NCI-H510A (cell line): Measurements from ENCODE around the gene CYP4B1.
A peak's percentile ranks its signal among the peaks of the same experiment; 100 is the strongest.
"Not testable (repeated sequence)": the region's sequence is repeated elsewhere in the genome, so short reads cannot be mapped to it uniquely, and the experiment has no call there.

ENCODE experiments used
- DNase-seq: peaks from one replicate; lab custom pipeline; 2025; lab: John Stamatoyannopoulos, UW

CYP4B1 gene

DNA sequence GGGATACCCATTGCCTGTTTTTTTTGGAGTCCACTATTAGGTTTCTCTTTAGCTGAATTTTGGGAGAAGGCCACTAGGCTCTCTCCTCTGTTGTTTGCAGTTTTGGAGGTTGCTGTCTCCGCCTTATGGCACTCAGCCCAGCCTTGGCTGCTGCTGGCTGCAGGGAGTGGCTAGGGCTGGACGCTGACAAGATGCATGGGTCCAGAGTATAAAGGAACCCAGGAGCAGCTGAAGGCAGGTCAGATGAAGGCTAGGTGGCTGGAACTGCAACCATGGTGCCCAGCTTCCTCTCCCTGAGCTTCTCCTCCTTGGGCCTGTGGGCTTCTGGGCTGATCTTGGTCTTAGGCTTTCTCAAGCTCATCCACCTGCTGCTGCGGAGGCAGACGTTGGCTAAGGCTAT lies at the start of gene CYP4B1:
TSS of gene CYP4B1 (plus strand) at position 237 of the 400 bp plus-strand sequence. CDS start at position 273, 36 bp downstream.
- no peak for DNase-seq

DNA sequence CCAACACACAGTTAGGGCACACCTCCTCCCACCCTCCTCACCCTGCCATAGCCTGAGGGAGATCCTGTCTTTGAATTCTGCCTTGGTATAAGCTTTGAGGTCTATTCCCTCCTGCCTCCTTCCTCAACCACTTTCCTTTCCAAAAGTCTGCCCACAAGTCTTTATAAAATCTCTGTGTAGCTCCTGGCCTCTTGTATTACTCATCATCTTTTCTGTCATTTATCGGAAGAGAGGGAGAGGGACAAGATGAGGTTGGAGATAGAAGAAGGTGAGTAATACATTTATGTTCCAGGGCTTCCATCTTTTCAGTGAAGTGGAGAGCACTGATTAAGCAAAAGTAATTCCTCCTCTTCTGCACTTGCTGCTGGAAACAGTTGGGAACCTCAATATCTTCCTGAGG lies 49.4 kb upstream of the CYP4B1 start:
- DNase-seq = no peak

DNA sequence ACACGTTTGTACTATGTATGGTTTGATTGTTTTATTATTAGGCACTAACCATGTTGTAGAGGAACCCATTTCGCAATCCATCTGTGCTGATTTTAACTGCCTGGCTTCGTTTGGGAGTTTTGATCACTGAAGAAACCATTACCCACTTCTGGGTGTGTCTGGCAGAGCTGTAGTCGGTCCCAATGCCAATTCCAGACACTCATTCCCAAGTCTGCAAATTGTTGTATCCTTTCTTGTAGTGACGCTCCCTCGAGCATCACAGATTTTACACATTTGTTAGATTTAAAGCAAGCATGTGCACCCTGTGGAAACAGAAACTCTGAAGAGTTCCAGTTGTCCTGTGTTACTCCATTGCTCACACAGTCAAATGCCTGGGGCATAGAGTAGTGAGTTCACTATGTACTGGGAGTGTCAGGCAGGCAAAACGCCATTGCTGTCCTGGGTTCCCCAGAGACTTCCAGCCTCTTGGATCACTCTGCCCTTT lies 48.9 kb upstream of the CYP4B1 start:
- DNase-seq = no peak

DNA sequence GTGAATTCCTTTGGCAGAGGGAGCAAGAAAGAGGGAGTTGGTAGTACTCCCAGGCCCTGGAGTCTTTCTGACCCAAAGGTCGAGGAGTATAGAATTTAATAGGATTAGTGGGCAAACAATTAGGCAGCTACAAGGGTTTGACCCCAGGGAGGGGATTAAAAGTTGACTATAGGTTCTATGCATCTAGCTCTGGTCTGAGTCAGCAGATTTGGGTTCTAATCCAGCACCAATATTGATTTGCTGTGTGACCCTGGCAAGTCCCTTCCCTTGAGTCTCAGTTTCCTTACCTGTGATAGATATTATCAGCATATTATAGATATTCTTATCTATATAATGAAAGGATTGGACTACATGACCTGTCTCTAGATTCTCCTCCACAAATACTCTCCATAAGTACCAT lies 44.9 kb upstream of the CYP4B1 start:
- no peak for DNase-seq

DNA sequence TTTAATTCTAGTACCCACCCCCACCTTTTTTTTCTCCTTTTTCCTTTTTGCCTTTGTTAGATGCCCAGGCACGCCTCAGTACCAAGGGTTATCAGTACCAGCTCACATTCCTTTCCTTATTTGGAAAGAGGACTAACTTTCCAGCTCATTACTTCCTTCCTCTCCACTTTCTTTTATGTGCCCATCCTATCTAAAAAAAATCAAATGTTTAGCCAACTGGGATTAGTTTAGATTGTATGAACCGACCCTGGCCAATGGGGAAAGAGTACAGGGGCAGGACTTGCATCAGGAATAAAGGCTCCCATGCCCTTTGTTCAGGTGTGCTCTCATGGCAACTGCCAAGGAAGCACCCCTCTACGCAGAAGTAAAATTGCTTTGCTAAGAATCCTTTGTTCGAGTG lies 44.1 kb upstream of the CYP4B1 start:
- not testable (repeated sequence) for DNase-seq

DNA sequence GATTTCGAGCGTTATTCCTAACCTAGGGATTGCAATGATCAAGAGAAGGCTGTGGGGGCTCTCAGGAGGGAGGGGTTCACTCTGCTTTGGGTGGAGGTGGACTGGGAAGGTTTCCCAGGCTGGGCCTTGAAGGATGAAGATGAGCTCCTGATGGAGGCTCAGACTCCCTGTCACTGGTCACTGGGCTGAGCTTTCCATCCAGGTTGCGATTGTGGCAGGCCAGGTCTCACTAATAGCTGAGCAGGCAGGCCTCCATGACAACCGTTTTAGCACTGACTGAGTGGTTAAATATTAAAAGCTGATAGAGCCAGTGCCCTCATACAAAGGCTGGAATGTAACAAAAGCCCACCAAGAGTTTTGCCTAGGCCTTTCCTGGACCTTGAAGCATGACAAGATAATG lies 43.7 kb upstream of the CYP4B1 start:
- no peak for DNase-seq

DNA sequence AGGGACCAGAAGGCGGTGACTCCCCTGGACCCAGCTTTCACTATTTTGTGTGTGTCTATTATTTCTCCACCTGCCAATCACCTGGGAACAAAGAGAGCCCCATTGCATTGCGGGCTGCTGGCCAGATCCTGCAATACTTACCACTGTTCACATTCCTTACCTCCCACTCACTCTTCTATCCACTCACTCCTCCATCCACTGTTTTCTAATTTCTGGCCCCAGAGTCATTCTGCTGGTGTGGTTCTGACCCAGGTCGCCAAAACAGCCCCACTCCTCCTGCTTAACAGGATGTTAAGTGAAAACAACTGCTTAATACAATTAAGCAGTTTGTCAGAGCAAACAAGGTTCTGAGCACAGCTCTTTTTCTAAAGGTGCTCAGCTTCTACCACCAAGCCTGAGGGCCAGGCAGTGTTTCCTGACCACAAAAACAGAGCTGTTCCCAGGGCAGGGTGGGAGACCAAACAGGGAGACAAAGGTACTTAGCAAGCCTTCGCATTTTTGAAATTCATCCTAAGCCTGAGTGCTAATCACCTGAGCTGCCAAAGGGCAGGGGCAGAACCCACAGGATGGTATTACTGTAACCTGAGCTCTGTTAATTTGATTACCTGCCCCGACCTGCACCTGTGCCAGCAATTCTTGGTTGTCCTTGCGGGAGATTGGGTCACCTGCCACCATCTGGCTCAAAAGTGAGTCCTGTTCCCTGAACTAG lies 41.4 kb upstream of the CYP4B1 start:
- DNase-seq = peak; percentile 76

DNA sequence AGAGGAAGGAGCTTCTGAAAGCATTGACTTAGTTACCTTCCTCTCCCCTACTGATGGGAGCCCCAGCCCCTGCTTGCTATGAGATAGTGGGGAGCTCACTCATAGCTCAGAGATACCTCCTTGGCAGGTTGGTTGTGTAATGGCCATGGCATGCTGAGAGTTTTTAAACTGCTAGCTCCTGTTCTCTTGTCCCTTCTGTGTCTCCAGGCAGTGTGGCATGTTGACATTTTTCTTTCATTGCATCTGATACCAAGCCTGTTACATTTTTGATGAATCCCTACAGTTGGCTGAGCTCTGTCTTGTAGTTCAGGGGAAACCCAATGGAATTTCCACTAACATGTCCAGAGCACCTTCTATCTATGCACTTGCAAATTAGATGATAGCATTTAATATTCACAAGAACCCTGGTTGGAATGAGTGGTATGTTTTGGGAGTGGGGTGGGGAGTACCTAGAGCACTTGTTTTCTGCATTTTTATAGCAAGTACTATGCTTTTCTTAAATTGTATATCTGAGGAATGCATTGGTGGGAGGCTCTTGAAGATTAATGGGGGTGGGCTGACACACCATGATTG lies 40.8 kb upstream of the CYP4B1 start:
- DNase-seq = no peak

DNA sequence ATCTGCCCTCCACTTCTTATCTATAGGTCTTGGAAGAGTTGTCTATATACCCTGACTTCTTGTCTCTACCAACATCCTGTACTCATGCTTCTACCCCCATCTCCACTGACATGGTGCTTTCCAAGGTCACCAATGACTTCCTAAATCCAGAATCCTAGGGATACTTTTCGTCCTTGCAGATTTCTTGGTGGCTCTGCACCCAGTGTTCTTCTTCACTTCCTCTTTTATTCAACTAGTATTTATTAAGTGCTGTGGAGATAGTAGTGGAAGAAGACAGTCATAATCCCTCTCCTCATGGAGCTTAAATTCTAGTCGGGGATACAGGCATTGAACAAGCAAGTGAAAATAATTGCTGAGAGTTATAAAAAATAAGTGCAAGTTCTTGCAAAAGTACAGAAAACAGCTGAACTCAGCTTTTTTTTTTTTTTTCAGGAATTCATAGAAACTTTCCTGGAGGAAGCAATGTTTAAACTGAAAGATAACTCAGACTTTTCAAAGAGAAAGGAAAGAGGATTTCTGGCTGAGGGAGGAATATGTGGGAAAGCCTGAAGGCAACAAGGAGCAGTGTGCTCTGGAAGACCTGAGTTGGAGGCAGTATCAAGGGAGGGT lies 38.2 kb upstream of the CYP4B1 start:
- no peak for DNase-seq

DNA sequence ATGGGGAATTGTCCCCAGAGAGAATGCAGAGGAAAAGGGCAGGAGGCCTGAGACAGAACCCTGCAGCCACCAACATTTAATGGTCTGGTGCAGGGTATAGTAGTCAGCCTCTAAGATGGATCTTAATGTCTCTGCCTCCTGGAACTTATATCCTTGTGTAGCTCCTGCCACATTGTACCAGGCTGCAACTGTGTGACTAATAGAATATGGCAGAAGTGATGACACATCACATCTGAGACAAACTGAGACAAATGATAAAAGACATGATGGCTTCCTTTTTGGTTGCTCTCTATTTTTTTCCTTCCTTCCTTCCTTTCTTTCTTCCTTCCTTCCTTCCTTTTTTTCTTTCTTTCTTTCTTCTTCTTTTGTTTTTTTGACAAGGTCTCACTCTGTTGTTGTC lies 37.1 kb upstream of the CYP4B1 start:
- DNase-seq = no peak

DNA sequence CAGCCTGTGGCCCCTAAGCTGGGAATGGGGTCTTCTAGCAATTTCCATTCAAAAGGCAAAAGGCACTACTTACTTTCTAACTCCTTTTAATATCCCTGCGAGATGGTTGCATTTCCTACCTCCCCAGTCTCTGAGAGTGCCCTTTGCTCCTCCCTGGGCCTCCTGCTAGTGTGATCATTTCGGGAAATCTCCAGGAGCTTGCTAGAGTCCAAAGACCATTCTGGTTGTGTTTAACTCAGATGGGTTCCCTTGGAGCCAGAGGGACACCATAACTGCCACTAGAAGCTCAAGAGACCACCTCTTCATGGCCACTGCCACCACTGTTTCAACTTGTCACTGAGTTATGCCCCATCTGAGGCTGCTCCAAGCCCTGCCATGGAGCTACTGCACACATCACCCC lies 34.4 kb upstream of the CYP4B1 start:
- DNase-seq = no peak

DNA sequence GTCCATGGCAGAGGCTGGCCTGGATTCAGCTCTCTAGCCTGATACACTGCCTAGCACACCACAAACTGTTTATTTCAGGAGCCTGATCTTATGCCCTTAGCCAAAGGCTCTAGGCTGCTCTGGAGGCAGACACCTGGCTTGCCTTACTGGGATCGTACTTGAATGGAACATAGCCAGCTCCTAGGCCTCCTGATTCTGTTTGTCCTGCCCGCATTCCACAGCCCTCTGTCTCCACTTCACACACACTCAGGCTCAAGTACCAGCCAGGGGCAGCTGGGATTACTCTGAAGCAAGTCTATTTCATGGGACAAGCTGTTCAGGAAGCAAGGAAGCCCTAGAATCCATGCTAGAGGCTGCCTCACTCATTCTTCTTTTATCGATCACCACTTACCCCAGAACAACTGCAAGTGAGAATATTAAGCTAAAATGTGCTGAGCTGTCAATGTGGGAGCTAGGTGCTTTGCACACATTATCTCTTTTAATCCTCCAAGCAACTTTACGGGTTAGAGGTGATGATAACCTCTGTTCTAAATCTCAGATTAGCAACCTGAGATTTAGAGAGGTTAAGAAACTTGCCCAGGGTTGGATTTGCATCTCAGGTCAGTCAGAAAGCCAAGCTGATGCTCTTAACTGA lies 31.1 kb upstream of the CYP4B1 start:
- peak; percentile 81 for DNase-seq

DNA sequence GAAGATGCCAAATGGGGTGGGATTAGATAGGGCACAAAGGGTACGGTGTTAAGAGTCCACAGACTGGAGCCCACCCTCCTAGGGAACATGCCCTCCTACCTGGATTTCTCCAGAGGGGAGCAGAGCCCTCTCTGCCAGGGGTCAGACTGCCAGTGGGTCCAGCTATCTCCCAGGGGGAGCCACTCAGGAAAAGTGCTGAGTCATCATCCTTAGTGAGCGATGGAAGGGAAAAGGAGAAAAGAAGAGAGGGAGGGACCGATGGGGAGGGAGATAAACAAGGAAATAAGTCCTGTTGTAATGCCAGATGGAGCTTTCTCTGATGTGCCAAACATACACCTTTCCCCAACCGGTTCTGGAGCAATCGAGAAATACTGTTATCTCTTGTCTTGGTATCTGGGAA lies 30.4 kb upstream of the CYP4B1 start:
- DNase-seq = no peak

DNA sequence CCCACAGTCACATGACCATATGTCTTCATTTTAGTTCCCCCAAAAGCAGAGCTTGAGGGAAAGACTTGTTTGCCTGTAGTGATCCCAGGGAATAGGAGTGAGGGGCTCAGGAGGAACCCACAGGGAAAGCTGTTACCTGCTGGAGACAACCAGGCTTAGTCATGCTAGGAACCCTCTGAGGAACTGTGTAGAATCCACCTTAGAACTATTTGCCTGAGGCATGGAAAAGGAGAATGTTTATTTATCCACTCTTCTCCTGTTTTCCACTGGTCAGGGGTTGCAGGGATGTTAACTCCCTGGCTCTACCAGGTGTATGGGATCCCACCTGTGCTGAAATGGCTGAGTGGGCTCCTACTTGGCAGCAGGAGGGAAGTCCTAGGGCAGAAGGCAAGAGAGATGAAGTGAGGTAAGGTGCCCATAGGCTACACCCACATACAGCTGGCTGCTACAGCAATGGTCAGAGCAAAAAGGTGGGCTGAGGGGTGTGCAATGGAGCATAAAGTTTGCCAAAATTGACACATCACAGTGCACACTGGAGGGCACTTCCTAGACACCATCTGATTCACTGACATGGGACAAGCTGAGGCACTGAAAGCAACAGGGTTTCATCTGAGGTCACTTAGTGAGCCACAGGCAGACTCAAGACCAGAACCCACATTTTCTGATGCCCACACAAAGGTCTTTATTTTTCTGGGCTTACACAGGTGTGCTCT lies 29.7 kb upstream of the CYP4B1 start:
- DNase-seq = no peak

DNA sequence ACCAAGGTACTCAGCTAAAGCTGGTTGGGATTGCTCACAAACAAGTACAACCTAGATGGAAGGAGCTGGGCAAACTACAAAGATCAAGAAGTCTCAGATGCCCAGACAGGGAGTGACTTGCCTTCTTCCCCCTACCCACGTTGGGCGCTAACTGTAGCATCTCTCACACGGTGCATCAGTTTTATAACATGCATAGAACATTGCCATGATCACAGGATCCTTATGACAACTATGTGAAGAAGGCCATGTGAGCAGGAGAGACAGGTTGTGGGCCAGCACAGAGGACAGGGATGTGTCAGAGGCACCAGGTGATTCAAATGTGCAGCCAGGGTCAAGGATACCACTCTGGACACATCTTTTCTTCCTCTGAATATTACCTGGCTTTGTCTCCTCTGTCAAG lies 28.3 kb upstream of the CYP4B1 start:
- no peak for DNase-seq

DNA sequence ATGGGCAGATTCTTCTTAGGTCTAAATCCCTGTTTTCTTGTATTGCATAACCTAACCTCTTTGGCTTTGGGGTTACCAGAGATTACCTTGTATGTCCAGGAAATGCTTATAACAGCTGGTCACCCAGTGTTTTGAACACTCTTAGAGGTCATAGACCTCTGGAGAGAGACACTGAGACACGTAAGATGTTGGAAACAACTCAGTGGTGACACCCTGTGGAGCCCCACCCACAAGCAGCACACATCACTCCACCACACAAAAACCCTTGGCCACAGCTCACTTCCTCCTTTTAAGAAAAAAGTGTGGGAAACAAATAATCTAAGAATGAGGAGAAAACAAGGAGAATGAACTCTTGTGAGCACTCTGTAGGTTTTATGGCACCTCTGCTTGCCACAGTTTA lies 26.3 kb upstream of the CYP4B1 start:
- no peak for DNase-seq

DNA sequence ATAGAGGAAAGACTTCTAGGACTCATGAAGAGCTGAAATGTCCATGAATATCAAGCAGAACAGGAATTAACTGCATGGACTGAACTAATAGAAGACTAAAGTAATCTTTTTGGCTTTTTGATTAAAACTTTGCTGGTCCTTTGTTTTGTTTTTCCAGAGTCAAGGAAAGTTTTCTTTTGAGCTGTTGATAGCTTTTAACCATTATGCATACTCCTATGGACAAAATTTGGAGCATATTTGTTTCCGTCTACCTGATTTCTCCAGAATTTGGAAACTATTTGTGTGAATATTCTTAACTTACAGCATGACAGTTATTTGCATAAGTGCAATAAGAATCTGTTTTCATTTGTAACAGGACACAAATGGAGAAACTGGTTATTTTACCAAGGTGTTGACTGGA lies 24.5 kb upstream of the CYP4B1 start:
- DNase-seq = no peak

DNA sequence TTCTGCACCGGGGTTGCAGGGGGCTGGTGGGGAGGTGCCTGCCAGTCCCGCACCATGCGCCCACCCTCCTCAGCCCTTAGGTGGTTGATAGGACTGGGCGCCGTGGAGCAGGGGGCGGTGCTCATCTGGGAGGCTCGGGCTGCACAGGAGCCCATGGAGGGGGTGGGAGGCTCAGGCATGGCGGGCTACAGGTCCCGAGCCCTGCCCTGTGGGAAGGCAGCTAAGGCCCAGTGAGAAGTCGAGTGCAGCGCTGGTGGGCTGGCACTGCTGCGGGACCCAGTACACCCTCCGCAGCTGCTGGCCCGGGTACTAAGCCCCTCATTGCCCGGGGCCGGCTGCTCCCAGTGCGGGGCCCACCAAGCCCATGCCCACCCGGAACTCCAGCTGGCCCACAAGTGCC lies 20.4 kb upstream of the CYP4B1 start:
- DNase-seq = not testable (repeated sequence)

DNA sequence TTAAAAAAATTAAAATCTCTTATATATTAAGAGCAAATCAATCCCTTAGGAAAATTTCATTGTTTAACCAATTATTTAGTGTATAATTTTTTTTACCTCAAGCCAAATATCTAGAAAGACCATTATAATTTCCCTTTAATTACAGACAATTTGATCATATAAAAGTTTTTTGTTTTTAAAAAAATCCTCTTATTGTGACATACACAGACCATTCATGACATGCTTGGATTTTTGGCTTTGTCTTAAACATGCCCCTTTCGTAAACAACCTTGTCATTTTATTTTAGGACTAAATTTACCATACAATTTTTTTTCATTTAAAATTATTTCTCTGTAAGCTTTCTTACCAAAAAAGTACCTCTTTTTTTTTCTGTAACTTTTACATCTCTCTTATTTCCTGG lies 14.2 kb upstream of the CYP4B1 start:
- no peak for DNase-seq

DNA sequence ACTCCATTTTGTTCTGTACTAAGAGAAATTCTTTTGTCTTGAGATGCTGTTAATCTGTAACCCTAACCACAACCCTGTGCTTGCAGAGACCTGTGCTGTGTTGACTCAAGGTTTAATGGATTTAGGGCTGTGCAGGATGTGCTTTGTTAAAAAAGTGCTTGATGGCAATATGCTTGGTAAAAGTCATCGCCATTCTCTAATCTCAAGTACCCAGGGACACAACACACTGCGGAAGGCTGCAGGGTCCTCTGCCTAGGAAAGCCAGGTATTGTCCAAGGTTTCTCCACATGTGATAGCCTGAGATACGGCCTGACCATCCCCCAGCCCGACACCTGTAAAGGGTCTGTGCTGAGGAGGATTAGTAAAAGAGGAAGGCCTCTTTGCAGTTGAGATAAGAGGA lies 10.2 kb upstream of the CYP4B1 start:
- DNase-seq = not testable (repeated sequence)

DNA sequence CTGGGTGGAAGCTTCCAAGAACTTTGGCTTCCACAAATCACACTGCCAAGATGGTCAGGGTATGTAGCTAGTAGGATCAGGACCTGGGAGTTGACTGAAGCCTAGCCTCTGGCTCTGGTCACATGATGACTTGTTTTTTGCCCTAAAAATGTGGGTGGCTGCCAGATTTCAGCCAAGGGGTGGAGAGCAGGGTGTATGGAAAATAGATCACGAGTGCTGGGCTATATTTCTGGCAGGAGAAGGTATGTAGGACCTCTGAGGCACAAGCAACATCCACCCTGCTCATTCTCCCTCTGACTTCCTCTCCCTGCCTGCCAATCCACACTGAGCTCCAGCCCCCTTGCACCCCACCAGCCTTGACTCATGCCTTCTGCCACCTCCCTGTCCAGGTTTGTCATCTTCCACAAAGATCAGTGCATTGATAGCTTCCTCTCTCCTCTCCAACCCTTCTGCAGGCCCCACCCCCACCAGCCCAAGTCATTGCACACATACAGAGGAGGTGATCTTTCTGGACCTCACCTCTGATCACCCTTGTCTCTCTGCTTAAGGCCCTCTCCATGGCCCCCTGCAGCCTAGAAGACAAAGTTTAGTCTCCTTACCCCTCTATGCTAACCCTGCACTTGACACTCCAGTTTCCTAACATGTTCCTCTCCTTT lies 8.3 kb upstream of the CYP4B1 start:
- no peak for DNase-seq

DNA sequence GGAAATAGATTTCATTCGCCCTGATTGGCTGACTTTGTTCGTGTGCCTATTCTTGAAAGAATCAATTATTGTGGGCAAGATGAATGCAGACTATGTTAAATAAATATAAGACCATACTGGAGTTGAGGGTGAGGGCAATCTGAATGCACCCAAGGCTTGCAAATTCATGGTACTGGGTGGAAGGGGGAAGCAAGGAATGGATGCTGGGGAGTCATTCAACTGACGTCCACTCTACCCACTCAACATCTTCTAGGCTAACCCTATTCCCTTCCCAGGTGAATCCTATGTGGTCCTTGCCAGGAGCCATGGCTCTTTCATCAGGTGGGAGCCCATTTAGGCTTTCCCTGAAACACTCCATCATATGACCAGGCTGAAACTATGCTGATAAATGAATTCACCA lies 5.7 kb upstream of the CYP4B1 start:
- no peak for DNase-seq
